NB4 (cell line): ENCODE results near the gene ZNF23.

Experiments used
- DNase-seq: peaks from one replicate; pipeline ENCODE4 v3.0.0; 2010; ENCODE audit warnings: low read depth
- H3K4me3 ChIP-seq: one replicate; pipeline ENCODE4 v1.5.1; 2011; ENCODE audit warnings: mild to moderate bottlenecking, low read depth, low read length, moderate library complexity
- CTCF ChIP-seq: IDR thresholded peaks from one replicate; pipeline ENCODE4 v1.5.1; 2012; ENCODE audit warnings: low read depth, low read length
- MAX ChIP-seq: IDR thresholded peaks from 2 replicates; pipeline ENCODE4 v1.6.1; 2011; ENCODE audit warnings: low read depth, low read length
- MYC ChIP-seq: IDR thresholded peaks from 2 replicates; pipeline ENCODE4 v1.6.1; 2011; ENCODE audit warnings: low read depth, low read length
- POLR2A ChIP-seq: IDR thresholded peaks from 2 replicates; pipeline ENCODE4 v1.6.1; 2011; ENCODE audit warnings: mild to moderate bottlenecking; ENCODE audit not compliant: insufficient read length; ENCODE audit errors: extremely low read depth

ZNF23 gene

GRCh38 chr16:71425746-71426068 lies 36.3 kb downstream of the ZNF23 start:
- TF ChIP-seq MAX, result no peak
- no peak for TF ChIP-seq POLR2A
- no peak for TF ChIP-seq CTCF
- no peak for TF ChIP-seq MYC
- no peak for DNase-seq
- no peak overlapping the region for H3K4me3 ChIP-seq

GRCh38 chr16:71424626-71425025 lies 37.4 kb downstream of the ZNF23 start:
- H3K4me3 ChIP-seq, result no peak overlapping the region
- no peak for TF ChIP-seq CTCF
- TF ChIP-seq POLR2A, result no peak
- TF ChIP-seq MYC, result no peak
- TF ChIP-seq MAX, result no peak
- no peak for DNase-seq

- TF ChIP-seq MAX (no peak), MYC (no peak), POLR2A (no peak), CTCF (no peak)
- no peak for DNase-seq
- H3K4me3 ChIP-seq, result no peak overlapping the region
These were observed 38.2 kb downstream of the ZNF23 start for GRCh38 chr16:71423865-71424264.

GRCh38 chr16:71423016-71423415 lies 39.0 kb downstream of the ZNF23 start:
- H3K4me3 ChIP-seq, result no peak overlapping the region
- TF ChIP-seq POLR2A (no peak), MAX (no peak), CTCF (no peak), MYC (no peak)
- DNase-seq, result no peak

GRCh38 chr16:71421911-71422310 lies 40.1 kb downstream of the ZNF23 start:
- H3K4me3 ChIP-seq, result no peak overlapping the region
- peak; percentile 47 for DNase-seq
- TF ChIP-seq CTCF, result peak; percentile 62
- no peak for TF ChIP-seq MYC

GRCh38 chr16:71414038-71414437 lies 48.0 kb downstream of the ZNF23 start:
- no peak overlapping the region for H3K4me3 ChIP-seq
- no peak for DNase-seq
- TF ChIP-seq MAX, result no peak
- TF ChIP-seq POLR2A, result no peak
- TF ChIP-seq CTCF, result no peak
- no peak for TF ChIP-seq MYC
